GM18511 (cell line): ENCODE data around the gene FKBP15.
"Not testable (repeated sequence)": the region's sequence is repeated elsewhere in the genome, so short reads cannot be mapped to it uniquely, and the experiment has no call there.

Source experiments
- ATAC-seq: cut with Tn5 transposase; IDR thresholded peaks from one replicate; pipeline ENCODE4 v1.9.1; 2021; ENCODE audit warnings: mild to moderate bottlenecking, moderate library complexity; ENCODE audit not compliant: unreplicated experiment

FKBP15 gene

GRCh38 chr9:113221003-113221799 lies at the start of gene FKBP15, which contains the start of gene SLC31A1:
FKBP15 (minus strand) TSS chr9:113221277; CDS start chr9:113221243, 34 bp downstream.
SLC31A1 (plus strand) TSS chr9:113221544; CDS start chr9:113256149, 34,605 bp downstream.
- ATAC-seq = peak; percentile 87

- no peak for ATAC-seq
These were observed 48.8 kb upstream of the FKBP15 start for GRCh38 chr9:113269871-113270270.

GRCh38 chr9:113269355-113269754 lies 48.3 kb upstream of the FKBP15 start:
- ATAC-seq = no peak

- ATAC-seq = no peak
These were observed 47.0 kb upstream of the FKBP15 start for GRCh38 chr9:113267911-113268566.

GRCh38 chr9:113266174-113266573 lies 45.1 kb upstream of the FKBP15 start:
- ATAC-seq = no peak

- no peak for ATAC-seq
These were observed 41.0 kb upstream of the FKBP15 start for GRCh38 chr9:113261917-113262671.

GRCh38 chr9:113258282-113258681 lies 37.2 kb upstream of the FKBP15 start:
- ATAC-seq = no peak

GRCh38 chr9:113257863-113258262 lies 36.8 kb upstream of the FKBP15 start:
- ATAC-seq = no peak

GRCh38 chr9:113255438-113255837 lies 34.4 kb upstream of the FKBP15 start:
- ATAC-seq = no peak

- ATAC-seq = no peak
These were observed 33.9 kb upstream of the FKBP15 start for GRCh38 chr9:113254991-113255390.

GRCh38 chr9:113250807-113251206 lies 29.7 kb upstream of the FKBP15 start:
- ATAC-seq = no peak

- not testable (repeated sequence) for ATAC-seq
These were observed 28.6 kb upstream of the FKBP15 start for GRCh38 chr9:113249661-113250060.

- no peak for ATAC-seq
These were observed 26.6 kb upstream of the FKBP15 start for GRCh38 chr9:113247640-113248039.

- ATAC-seq = no peak
These were observed 25.9 kb upstream of the FKBP15 start for GRCh38 chr9:113246928-113247327.

GRCh38 chr9:113245894-113246293 lies 24.8 kb upstream of the FKBP15 start:
- ATAC-seq = no peak

GRCh38 chr9:113244556-113244955 lies 23.5 kb upstream of the FKBP15 start:
- ATAC-seq = no peak

GRCh38 chr9:113241161-113241560 lies 20.1 kb upstream of the FKBP15 start:
- ATAC-seq = no peak

- ATAC-seq = no peak
These were observed 17.8 kb upstream of the FKBP15 start for GRCh38 chr9:113238859-113239232.

GRCh38 chr9:113238202-113238858 lies 17.3 kb upstream of the FKBP15 start:
- ATAC-seq = no peak

- no peak for ATAC-seq
These were observed 15.9 kb upstream of the FKBP15 start for GRCh38 chr9:113237026-113237425.

GRCh38 chr9:113235701-113236255 lies 14.7 kb upstream of the FKBP15 start:
- ATAC-seq = not testable (repeated sequence)
